Activated T-helper 1 cell treated with anti-CD3 and anti-CD28 coated beads, Interleukin-12 subunit alpha, Interleukin-12 subunit beta, Interleukin-2, Interleukin-4 antibody, amounts not matched to agents 30 ng/mL and 10 ng/mL and 1 ng/mL, durations not matched to agents 14 hours and 24 hours and 36 hours (primary cell): ENCODE measurements around the gene VAV2. TPM values are rescaled to one million over a fixed set of nuclear protein-coding genes. Genes with fewer than 3 reads are reported as not detected.
A peak's percentile ranks its signal among the peaks of the same experiment; 100 is the strongest.

Source experiments
- DNase-seq: peaks from one replicate; pipeline ENCODE4 v3.0.0; 2021; ENCODE audit warnings: low spot score
- H3K27ac Mint-ChIP-seq: one replicate; pipeline ENCODE4 v1.8.0; 2021; ENCODE audit warnings: mild to moderate bottlenecking, mixed read lengths
- H3K27me3 Mint-ChIP-seq: one replicate; pipeline ENCODE4 v1.8.0; 2022; ENCODE audit warnings: mild to moderate bottlenecking, moderate library complexity, mixed read lengths; ENCODE audit not compliant: insufficient read depth
- H3K36me3 Mint-ChIP-seq: one replicate; pipeline ENCODE4 v1.8.0; 2021; ENCODE audit warnings: low read depth, mixed read lengths
- H3K4me1 Mint-ChIP-seq: one replicate; pipeline ENCODE4 v1.8.0; 2021; ENCODE audit warnings: low read depth, mixed read lengths
- H3K4me3 Mint-ChIP-seq: one replicate; pipeline ENCODE4 v1.8.0; 2021; ENCODE audit warnings: mild to moderate bottlenecking, moderate library complexity, mixed read lengths
- H3K9me3 Mint-ChIP-seq: one replicate; pipeline ENCODE4 v1.8.0; 2021; ENCODE audit warnings: mixed read lengths
- intact Hi-C: fragments of 100-400 bp; cut with micrococcal nuclease; formaldehyde crosslinking; loops from one replicate; pipeline ENCODE4 v1.15.1; 2024
- total RNA-seq: library from RNA; stranded (reverse); gene quantifications from 2 replicates; pipeline ENCODE4 v1.2.3, GENCODE V29; 2022

Gene VAV2
- total RNA-seq, 1 donor from 2014 or later, result 5.8 TPM

GRCh38 chr9:133742849-133743444 lies 249.2 kb downstream of the VAV2 start:
- Mint-ChIP-seq H3K36me3 (no peaks in the 10 kb centered on the region), H3K4me3 (no peak overlapping the region), H3K27ac (no peak overlapping the region), H3K4me1 (no peaks in the 10 kb centered on the region), H3K9me3 (no peaks in the 10 kb centered on the region), H3K27me3 (peaks cover 14% of the 10 kb centered on the region)
- peak; percentile 58 for DNase-seq
- intact Hi-C loops, result loop anchor here (1.0 to 5.0 kb wide), 2 partner anchors 156 to 210 kb away; no protein-coding TSS in a partner anchor

GRCh38 chr9:133742251-133742650 lies 249.9 kb downstream of the VAV2 start:
- no peaks in the 10 kb centered on the region for H3K4me1 Mint-ChIP-seq
- no peak for DNase-seq
- intact Hi-C loops, result loop anchor here (5.0 kb wide), 1 partner anchor 155 kb away; no protein-coding TSS in a partner anchor
- H3K4me3 Mint-ChIP-seq, result no peak overlapping the region
- no peaks in the 10 kb centered on the region for H3K9me3 Mint-ChIP-seq
- H3K36me3 Mint-ChIP-seq, result no peaks in the 10 kb centered on the region
- H3K27ac Mint-ChIP-seq, result no peak overlapping the region
- H3K27me3 Mint-ChIP-seq, result peaks cover 11% of the 10 kb centered on the region

- Mint-ChIP-seq H3K9me3 (no peaks in the 10 kb centered on the region), H3K27ac (no peak overlapping the region), H3K4me3 (no peak overlapping the region), H3K27me3 (peaks cover 11% of the 10 kb centered on the region), H3K4me1 (no peaks in the 10 kb centered on the region), H3K36me3 (no peaks in the 10 kb centered on the region)
- intact Hi-C loops, result loop anchor here (5.0 kb wide), 1 partner anchor 154 kb away; no protein-coding TSS in a partner anchor
- no peak for DNase-seq
Measured at GRCh38 chr9:133741716-133742115, 250.4 kb downstream of the VAV2 start.

GRCh38 chr9:133740911-133741310 lies 251.2 kb downstream of the VAV2 start:
- H3K4me3 Mint-ChIP-seq, result no peak overlapping the region
- H3K4me1 Mint-ChIP-seq, result no peaks in the 10 kb centered on the region
- no peak overlapping the region for H3K27ac Mint-ChIP-seq
- no peaks in the 10 kb centered on the region for H3K36me3 Mint-ChIP-seq
- H3K9me3 Mint-ChIP-seq, result no peaks in the 10 kb centered on the region
- no peak for DNase-seq
- H3K27me3 Mint-ChIP-seq, result peaks cover 6% of the 10 kb centered on the region
- intact Hi-C loops, result loop anchor here (5.0 kb wide), 1 partner anchor 154 kb away; no protein-coding TSS in a partner anchor

GRCh38 chr9:133739408-133740280 lies 252.5 kb downstream of the VAV2 start:
- Mint-ChIP-seq H3K9me3 (no peaks in the 10 kb centered on the region), H3K36me3 (no peaks in the 10 kb centered on the region), H3K27ac (no peak overlapping the region), H3K4me1 (no peaks in the 10 kb centered on the region), H3K4me3 (no peak overlapping the region), H3K27me3 (peaks cover 2% of the 10 kb centered on the region)
- intact Hi-C loops, result loop anchor here (5.0 kb wide), 1 partner anchor 152 kb away; no protein-coding TSS in a partner anchor
- no peak for DNase-seq

GRCh38 chr9:133738640-133739225 lies 253.4 kb downstream of the VAV2 start:
- no peak for DNase-seq
- H3K27ac Mint-ChIP-seq, result no peak overlapping the region
- no peaks in the 10 kb centered on the region for H3K27me3 Mint-ChIP-seq
- H3K9me3 Mint-ChIP-seq, result no peaks in the 10 kb centered on the region
- no peaks in the 10 kb centered on the region for H3K36me3 Mint-ChIP-seq
- no peak overlapping the region for H3K4me3 Mint-ChIP-seq
- H3K4me1 Mint-ChIP-seq, result no peaks in the 10 kb centered on the region
- intact Hi-C loops, result no loop called here

- intact Hi-C loops, result no loop called here
- H3K9me3 Mint-ChIP-seq, result no peaks in the 10 kb centered on the region
- no peaks in the 10 kb centered on the region for H3K36me3 Mint-ChIP-seq
- no peaks in the 10 kb centered on the region for H3K27me3 Mint-ChIP-seq
- no peaks in the 10 kb centered on the region for H3K4me1 Mint-ChIP-seq
- no peak within 1 kb of the TSS for H3K27ac Mint-ChIP-seq
- H3K4me3 Mint-ChIP-seq, result no peak within 1 kb of the TSS
- no peak for DNase-seq
Measured at GRCh38 chr9:133737774-133738639, 254.1 kb downstream of the VAV2 start, which contains the start of gene SARDH. Gene SARDH (minus strand): TSS chr9:133738352. CDS start chr9:133734173, 4,179 bp downstream.

- Mint-ChIP-seq H3K4me3 (no peak overlapping the region), H3K36me3 (no peaks in the 10 kb centered on the region), H3K4me1 (no peaks in the 10 kb centered on the region), H3K27me3 (no peaks in the 10 kb centered on the region), H3K27ac (no peak overlapping the region), H3K9me3 (no peaks in the 10 kb centered on the region)
- intact Hi-C loops, result no loop called here
- no peak for DNase-seq
Measured at GRCh38 chr9:133737071-133737773, 254.9 kb downstream of the VAV2 start.

GRCh38 chr9:133735931-133736330 lies 256.2 kb downstream of the VAV2 start:
- intact Hi-C loops, result no loop called here
- no peaks in the 10 kb centered on the region for H3K9me3 Mint-ChIP-seq
- H3K36me3 Mint-ChIP-seq, result no peaks in the 10 kb centered on the region
- no peaks in the 10 kb centered on the region for H3K27me3 Mint-ChIP-seq
- H3K27ac Mint-ChIP-seq, result no peak overlapping the region
- DNase-seq, result no peak
- no peaks in the 10 kb centered on the region for H3K4me1 Mint-ChIP-seq
- no peak overlapping the region for H3K4me3 Mint-ChIP-seq

GRCh38 chr9:133735415-133735775 lies 256.7 kb downstream of the VAV2 start:
- intact Hi-C loops, result no loop called here
- H3K4me3 Mint-ChIP-seq, result no peak overlapping the region
- H3K27ac Mint-ChIP-seq, result no peak overlapping the region
- H3K9me3 Mint-ChIP-seq, result no peaks in the 10 kb centered on the region
- no peaks in the 10 kb centered on the region for H3K27me3 Mint-ChIP-seq
- no peaks in the 10 kb centered on the region for H3K4me1 Mint-ChIP-seq
- DNase-seq, result no peak
- H3K36me3 Mint-ChIP-seq, result no peaks in the 10 kb centered on the region

GRCh38 chr9:133734590-133735414 lies 257.3 kb downstream of the VAV2 start:
- no peaks in the 10 kb centered on the region for H3K36me3 Mint-ChIP-seq
- no peak for DNase-seq
- H3K27me3 Mint-ChIP-seq, result no peaks in the 10 kb centered on the region
- intact Hi-C loops, result no loop called here
- no peaks in the 10 kb centered on the region for H3K9me3 Mint-ChIP-seq
- H3K4me1 Mint-ChIP-seq, result no peaks in the 10 kb centered on the region
- no peak overlapping the region for H3K4me3 Mint-ChIP-seq
- no peak overlapping the region for H3K27ac Mint-ChIP-seq
